Fibroblast of mammary gland (primary cell): ENCODE measurements around the gene GMDS.

ENCODE experiments used
- DNase-seq: peaks from one replicate; pipeline ENCODE4 v3.0.0-alpha.2; 2010; ENCODE audit warnings: low read depth
- H3K4me3 ChIP-seq: 2 replicates; pipeline ENCODE4 v1.5.1; 2011; ENCODE audit warnings: low read depth, mild to moderate bottlenecking, low read length, moderate library complexity; ENCODE audit not compliant: control insufficient read depth
- TF ChIP-seq, protein P1 (sequence below): conservative IDR thresholded peaks from 2 replicates; pipeline ENCODE4 v1.5.1; 2011; ENCODE audit warnings: low read depth, low read length, inconsistent platforms; ENCODE audit not compliant: control insufficient read depth, insufficient read depth

The GMDS gene

DNA sequence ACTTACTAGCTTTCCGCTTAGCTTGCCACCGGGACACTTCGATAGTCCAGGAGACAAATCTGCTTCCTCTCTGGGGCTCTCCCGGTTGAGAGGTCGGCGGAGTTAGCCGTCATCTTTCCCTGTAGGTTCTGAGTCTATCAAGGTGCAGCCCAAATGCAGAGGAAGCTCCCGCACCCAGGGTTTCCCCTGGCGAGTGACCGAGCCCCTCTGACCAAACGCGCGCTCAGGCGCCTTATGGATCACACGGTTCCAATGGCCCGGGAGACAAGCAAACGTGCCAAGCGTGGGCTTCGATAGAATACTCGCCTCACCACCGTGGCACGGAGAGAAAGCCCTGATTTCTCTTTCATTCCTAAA lies 651.5 kb downstream of the GMDS start:
- TF ChIP-seq, protein P1, sequence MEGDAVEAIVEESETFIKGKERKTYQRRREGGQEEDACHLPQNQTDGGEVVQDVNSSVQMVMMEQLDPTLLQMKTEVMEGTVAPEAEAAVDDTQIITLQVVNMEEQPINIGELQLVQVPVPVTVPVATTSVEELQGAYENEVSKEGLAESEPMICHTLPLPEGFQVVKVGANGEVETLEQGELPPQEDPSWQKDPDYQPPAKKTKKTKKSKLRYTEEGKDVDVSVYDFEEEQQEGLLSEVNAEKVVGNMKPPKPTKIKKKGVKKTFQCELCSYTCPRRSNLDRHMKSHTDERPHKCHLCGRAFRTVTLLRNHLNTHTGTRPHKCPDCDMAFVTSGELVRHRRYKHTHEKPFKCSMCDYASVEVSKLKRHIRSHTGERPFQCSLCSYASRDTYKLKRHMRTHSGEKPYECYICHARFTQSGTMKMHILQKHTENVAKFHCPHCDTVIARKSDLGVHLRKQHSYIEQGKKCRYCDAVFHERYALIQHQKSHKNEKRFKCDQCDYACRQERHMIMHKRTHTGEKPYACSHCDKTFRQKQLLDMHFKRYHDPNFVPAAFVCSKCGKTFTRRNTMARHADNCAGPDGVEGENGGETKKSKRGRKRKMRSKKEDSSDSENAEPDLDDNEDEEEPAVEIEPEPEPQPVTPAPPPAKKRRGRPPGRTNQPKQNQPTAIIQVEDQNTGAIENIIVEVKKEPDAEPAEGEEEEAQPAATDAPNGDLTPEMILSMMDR = no peak
- no peak for DNase-seq
- H3K4me3 ChIP-seq = no peak overlapping the region

DNA sequence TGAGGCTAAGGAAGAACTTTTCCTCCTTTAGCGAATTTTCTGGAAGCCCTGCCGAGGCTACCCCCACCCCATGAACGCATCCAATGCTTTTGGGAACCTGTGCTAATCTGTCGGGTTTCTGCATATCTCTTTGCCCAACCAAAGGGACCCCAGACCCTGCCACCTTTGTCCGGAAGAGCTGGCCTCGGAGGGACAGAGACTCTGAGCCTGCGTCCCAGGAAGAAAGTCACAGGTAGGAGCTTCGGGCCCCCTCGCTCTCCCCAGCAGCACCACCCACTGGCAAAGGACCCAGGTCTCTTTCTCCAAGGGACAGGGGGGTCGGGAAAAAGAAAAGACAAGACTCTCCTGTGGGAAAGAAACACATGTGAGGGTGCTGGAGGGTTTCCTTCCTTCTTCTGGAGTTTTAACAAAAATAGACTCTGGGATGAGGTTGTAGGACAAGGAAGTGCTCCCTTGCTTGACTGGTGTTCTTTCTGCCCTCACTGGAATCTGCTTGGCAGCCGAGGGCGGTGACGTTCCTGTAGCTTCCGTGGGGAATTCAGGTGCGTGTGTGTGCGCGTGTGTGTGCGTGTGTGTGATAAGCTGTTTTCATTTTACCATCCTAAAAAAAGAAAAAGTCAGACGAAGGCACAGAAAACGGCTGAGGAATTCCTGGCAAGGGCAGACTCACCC lies 652.0 kb downstream of the GMDS start:
- DNase-seq = no peak
- TF ChIP-seq, protein P1 = no peak
- H3K4me3 ChIP-seq = no peak overlapping the region

- no peak overlapping the region for H3K4me3 ChIP-seq
- TF ChIP-seq, protein P1 = no peak
- no peak for DNase-seq
These were observed 652.6 kb downstream of the GMDS start for GRCh38 chr6:1592852-1593251.

DNA sequence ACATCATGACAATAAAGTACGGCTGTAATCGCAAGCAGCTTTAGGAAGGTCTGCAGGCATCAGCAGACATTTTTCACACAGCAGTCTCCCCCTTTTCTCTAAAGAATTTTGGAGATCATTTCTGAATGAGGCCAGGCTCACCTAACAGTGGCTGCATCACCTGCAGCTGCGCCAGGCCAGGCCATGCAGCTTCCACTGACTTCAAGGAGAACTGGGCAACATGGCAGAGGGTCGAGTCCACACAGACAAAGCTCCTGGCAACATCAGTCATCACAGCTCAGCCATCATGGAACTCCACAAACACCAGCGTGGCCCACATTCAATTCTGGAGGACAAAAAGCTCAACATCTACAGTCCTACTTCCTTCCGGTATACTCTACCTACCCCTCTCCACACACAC lies 653.5 kb downstream of the GMDS start:
- TF ChIP-seq, protein P1 = no peak

DNA sequence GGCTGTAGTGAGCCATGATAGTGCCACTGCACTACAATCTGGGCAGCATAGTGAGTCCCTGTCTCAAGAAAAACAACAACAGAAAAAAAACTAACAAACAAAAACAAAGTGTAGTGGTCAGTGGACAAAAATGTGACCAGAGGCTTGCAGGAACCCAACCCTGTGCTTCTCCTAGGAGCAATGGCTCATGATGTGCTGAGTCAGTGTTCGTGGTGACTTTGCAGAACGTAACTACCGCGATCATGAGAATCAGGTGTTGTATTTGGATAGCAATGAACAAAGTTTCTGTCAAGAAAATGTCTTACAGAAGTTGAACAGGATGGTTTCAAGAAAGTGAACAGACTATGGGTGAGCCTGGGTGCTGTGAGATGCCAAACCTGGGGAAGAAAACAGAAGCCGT lies 654.2 kb downstream of the GMDS start:
- H3K4me3 ChIP-seq = no peak overlapping the region
- TF ChIP-seq, protein P1 = no peak
- DNase-seq = no peak

More for the DNA sequence above, 653.5 kb downstream of the GMDS start:
- no peak for DNase-seq
- H3K4me3 ChIP-seq = no peak overlapping the region

GRCh38 chr6:1590580-1590979 lies 654.8 kb downstream of the GMDS start:
- TF ChIP-seq, protein P1 = no peak
- no peak for DNase-seq
- no peak overlapping the region for H3K4me3 ChIP-seq

- TF ChIP-seq, protein P1 = no peak
- no peak overlapping the region for H3K4me3 ChIP-seq
- no peak for DNase-seq
These were observed 656.2 kb downstream of the GMDS start for GRCh38 chr6:1589208-1589607.
